ENCODE measurements around the gene PUM1. TPM values are rescaled to one million over a fixed set of nuclear protein-coding genes. Genes with fewer than 3 reads are reported as not detected.

The PUM1 gene
- total RNA-seq, 2 donors from 2014 or later = 207 to 210 TPM

DNA sequence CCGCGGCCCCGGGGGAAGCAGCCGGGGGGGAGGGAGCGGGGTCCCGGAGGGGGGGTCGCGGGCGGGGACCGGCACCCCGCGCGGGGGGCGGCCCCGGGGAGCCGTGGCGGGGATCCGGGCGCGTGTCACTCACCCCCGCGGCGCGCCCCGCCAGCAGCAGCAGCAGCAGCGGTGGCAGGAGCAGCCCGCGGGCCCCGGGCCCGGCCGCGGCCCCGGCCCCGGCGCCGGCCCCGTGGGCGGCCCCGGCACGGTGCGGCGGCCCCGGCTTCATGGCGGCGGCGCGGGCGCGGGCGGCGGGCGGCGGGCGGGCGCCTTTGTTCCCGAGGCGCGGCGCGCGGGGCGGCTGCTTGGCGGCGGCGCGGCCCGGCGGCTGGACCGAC is 157.2 kb downstream of the PUM1 start:
- Mint-ChIP-seq H3K4me3 (peak overlapping the region; percentile 88), H3K4me1 (peaks cover 50% of the 10 kb centered on the region), H3K27ac (no peak overlapping the region), H3K36me3 (ENCODE audit: low read depth) (peaks cover 2% of the 10 kb centered on the region), H3K27me3 (ENCODE audit: insufficient read depth) (peaks cover 12% of the 10 kb centered on the region), H3K9me3 (no peaks in the 10 kb centered on the region)
- Histone ChIP-seq H3K4me1 (ENCODE audit: control insufficient read depth, insufficient read depth, low read length) (peaks cover 13% of the 10 kb centered on the region), H3K9ac (ENCODE audit: extremely low read depth, low read length, poor library complexity, severe bottlenecking) (no peak overlapping the region), H3K9me3 (ENCODE audit: control insufficient read depth, low read length) (no peaks in the 10 kb centered on the region), H3K27ac (ENCODE audit: low read depth, low read length) (no peak overlapping the region), H3K36me3 (ENCODE audit: control insufficient read depth, insufficient read depth, low read length) (no peaks in the 10 kb centered on the region), H3K27me3 (ENCODE audit: control insufficient read depth, insufficient read depth, low read length, poor library complexity, severe bottlenecking) (no peaks in the 10 kb centered on the region), H3K4me3 (ENCODE audit: low read length) (peak overlapping the region; percentile 80)
- no peak for DNase-seq
- TF ChIP-seq, protein P1, sequence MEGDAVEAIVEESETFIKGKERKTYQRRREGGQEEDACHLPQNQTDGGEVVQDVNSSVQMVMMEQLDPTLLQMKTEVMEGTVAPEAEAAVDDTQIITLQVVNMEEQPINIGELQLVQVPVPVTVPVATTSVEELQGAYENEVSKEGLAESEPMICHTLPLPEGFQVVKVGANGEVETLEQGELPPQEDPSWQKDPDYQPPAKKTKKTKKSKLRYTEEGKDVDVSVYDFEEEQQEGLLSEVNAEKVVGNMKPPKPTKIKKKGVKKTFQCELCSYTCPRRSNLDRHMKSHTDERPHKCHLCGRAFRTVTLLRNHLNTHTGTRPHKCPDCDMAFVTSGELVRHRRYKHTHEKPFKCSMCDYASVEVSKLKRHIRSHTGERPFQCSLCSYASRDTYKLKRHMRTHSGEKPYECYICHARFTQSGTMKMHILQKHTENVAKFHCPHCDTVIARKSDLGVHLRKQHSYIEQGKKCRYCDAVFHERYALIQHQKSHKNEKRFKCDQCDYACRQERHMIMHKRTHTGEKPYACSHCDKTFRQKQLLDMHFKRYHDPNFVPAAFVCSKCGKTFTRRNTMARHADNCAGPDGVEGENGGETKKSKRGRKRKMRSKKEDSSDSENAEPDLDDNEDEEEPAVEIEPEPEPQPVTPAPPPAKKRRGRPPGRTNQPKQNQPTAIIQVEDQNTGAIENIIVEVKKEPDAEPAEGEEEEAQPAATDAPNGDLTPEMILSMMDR (conservative IDR thresholded peaks at IDR 0.05) = no peak
- 0% methylated on average over 67 of the region's 69 CpGs; no CpG with 5 or more reads in 1 of the 2 experiments for WGBS, 2 experiments (ENCODE audit: insufficient coverage in 1 of 2, insufficient read length in 1 of 2)

DNA sequence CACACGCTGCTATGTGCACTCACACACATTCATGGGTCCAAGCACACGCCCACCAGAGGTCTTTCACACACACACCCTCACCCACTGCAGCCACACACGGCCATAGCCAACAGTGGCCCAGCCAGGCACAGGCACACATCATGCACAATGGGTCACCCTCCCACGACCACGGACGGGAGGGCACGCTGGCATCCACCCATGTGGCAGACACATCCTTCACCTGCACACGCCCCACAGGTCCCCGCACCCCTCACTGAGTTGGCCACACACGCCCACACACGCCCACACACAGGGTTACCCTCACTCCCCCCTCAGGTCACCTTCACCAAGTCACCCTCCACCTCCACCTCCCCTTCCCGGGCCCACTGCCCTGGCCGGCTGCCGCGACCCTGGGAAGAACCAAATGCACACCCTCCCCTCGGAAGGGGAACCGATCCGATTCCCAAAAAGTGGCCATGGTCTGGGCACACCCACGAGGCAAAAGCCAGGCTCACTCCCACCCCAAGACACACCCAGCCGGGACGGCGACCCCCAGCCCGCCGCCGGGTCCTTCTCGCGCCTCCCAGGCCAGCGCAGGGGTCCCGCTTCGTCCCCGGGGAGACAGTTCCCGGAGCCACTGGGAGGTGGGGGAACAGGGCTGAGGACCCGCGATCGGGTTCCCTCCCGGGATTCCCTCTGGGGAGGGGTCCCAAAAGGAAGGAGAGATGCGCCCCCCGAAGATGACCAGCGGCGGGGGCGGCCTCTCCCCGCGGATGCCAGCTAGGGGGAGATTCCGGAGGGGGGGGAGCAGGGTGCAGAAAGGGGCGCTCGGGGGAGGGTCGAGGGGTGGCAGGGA is 157.8 kb downstream of the PUM1 start:
- H3K9me3 ChIP-seq (ENCODE audit: control insufficient read depth, low read length) = no peaks in the 10 kb centered on the region
- peaks cover 15% of the 10 kb centered on the region for H3K4me1 ChIP-seq (ENCODE audit: control insufficient read depth, insufficient read depth, low read length)
- H3K27me3 Mint-ChIP-seq (ENCODE audit: insufficient read depth) = peaks cover 12% of the 10 kb centered on the region
- no peaks in the 10 kb centered on the region for H3K27me3 ChIP-seq (ENCODE audit: control insufficient read depth, insufficient read depth, low read length, poor library complexity, severe bottlenecking)
- peaks cover 56% of the 10 kb centered on the region for H3K4me1 Mint-ChIP-seq
- H3K27ac ChIP-seq (ENCODE audit: low read depth, low read length) = no peak overlapping the region
- H3K9ac ChIP-seq (ENCODE audit: extremely low read depth, low read length, poor library complexity, severe bottlenecking) = no peak overlapping the region
- peaks cover 2% of the 10 kb centered on the region for H3K36me3 Mint-ChIP-seq (ENCODE audit: low read depth)
- H3K9me3 Mint-ChIP-seq = no peaks in the 10 kb centered on the region
- WGBS, 2 experiments (ENCODE audit: insufficient coverage in 1 of 2, insufficient read length in 1 of 2) = 16% methylated on average over 44 of the region's 47 CpGs; no CpG with 5 or more reads in 1 of the 2 experiments
- TF ChIP-seq, protein P1 (conservative IDR thresholded peaks at IDR 0.05) = no peak
- peak overlapping the region; percentile 80 for H3K4me3 ChIP-seq (ENCODE audit: low read length)
- DNase-seq = peak; percentile 65
- H3K36me3 ChIP-seq (ENCODE audit: control insufficient read depth, insufficient read depth, low read length) = no peaks in the 10 kb centered on the region
- H3K4me3 Mint-ChIP-seq = peak overlapping the region; percentile 88
- no peak overlapping the region for H3K27ac Mint-ChIP-seq

DNA sequence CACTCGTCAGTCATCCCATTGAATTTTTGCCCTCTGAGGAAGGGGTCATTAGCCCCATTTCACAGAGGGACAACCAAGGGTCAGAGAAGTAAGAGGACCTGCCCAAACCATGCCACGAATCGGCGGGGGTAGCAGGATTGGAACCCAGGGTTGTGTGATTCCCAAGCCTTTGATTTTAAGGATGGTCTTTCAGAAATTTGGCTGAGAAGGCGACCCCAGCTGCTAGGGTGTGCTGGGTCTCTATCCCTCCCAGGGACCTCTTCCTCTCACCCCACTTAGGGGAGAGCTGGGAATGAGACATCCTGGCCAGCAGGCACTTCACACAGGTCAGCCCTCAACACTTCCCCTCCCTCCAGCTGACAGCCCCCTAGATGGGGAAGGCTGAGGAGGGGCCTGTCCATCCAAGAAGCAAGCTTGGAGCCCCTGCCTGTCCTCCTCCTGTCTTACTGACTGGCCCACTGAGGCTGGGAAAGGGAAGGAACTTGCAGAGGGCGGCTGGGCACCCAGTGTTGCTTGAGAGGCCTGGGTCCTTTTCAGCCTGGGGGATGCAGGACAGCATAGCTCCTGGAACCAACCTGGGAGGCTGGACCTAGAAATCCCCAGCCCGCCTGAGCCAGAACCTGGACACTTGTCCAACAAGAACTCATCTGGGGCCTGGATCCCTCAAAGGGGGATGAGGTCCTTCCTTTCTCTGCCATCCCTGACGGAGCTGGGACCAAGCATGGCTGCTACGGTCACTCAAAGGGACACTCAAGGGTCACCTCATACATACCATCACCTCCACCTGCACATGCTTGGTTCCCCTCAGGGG is 158.7 kb downstream of the PUM1 start:
- Mint-ChIP-seq H3K9me3 (no peaks in the 10 kb centered on the region), H3K4me3 (peak overlapping the region; percentile 88), H3K27me3 (ENCODE audit: insufficient read depth) (peaks cover 12% of the 10 kb centered on the region), H3K4me1 (peaks cover 57% of the 10 kb centered on the region), H3K27ac (no peak overlapping the region), H3K36me3 (ENCODE audit: low read depth) (peaks cover 2% of the 10 kb centered on the region)
- H3K27ac ChIP-seq (ENCODE audit: low read depth, low read length) = no peak overlapping the region
- H3K4me1 ChIP-seq (ENCODE audit: control insufficient read depth, insufficient read depth, low read length) = peaks cover 17% of the 10 kb centered on the region
- no peak overlapping the region for H3K9ac ChIP-seq (ENCODE audit: extremely low read depth, low read length, poor library complexity, severe bottlenecking)
- no peaks in the 10 kb centered on the region for H3K27me3 ChIP-seq (ENCODE audit: control insufficient read depth, insufficient read depth, low read length, poor library complexity, severe bottlenecking)
- DNase-seq = peak; percentile 49
- H3K9me3 ChIP-seq (ENCODE audit: control insufficient read depth, low read length) = no peaks in the 10 kb centered on the region
- H3K36me3 ChIP-seq (ENCODE audit: control insufficient read depth, insufficient read depth, low read length) = no peaks in the 10 kb centered on the region
- WGBS, 2 experiments (ENCODE audit: insufficient coverage in 1 of 2, insufficient read length in 1 of 2) = 87 to 89% methylated on average over 6 to 9 of the region's 9 CpGs
- H3K4me3 ChIP-seq (ENCODE audit: low read length) = peak overlapping the region; percentile 80
- TF ChIP-seq, protein P1 (conservative IDR thresholded peaks at IDR 0.05) = no peak
